HG03439 (cell line): ENCODE measurements around the gene KRT9.

ENCODE experiments used
- ATAC-seq: cut with Tn5 transposase; IDR thresholded peaks from one replicate; pipeline ENCODE4 v1.9.1; 2021; ENCODE audit warnings: mild to moderate bottlenecking, moderate library complexity; ENCODE audit not compliant: unreplicated experiment

KRT9 gene

DNA sequence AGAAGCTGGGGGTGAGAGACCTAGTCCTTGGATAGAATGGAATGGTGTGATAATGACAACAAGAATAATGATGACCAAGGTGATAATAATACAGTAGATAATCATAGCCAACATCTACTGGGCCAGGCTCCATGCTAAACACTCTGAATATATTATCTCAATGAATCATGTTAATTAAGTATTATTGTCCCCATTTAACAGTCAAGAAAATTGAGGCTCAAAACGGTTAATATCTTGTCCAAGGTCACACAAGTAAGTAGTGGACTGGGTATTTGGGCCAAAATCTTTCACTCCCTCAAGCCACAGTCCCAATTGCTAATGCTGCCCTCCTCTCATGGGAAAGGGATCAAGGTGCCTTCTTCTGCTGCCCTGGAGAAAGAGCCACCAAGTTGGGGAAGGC lies 39.9 kb downstream of the KRT9 start:
- no peak for ATAC-seq

DNA sequence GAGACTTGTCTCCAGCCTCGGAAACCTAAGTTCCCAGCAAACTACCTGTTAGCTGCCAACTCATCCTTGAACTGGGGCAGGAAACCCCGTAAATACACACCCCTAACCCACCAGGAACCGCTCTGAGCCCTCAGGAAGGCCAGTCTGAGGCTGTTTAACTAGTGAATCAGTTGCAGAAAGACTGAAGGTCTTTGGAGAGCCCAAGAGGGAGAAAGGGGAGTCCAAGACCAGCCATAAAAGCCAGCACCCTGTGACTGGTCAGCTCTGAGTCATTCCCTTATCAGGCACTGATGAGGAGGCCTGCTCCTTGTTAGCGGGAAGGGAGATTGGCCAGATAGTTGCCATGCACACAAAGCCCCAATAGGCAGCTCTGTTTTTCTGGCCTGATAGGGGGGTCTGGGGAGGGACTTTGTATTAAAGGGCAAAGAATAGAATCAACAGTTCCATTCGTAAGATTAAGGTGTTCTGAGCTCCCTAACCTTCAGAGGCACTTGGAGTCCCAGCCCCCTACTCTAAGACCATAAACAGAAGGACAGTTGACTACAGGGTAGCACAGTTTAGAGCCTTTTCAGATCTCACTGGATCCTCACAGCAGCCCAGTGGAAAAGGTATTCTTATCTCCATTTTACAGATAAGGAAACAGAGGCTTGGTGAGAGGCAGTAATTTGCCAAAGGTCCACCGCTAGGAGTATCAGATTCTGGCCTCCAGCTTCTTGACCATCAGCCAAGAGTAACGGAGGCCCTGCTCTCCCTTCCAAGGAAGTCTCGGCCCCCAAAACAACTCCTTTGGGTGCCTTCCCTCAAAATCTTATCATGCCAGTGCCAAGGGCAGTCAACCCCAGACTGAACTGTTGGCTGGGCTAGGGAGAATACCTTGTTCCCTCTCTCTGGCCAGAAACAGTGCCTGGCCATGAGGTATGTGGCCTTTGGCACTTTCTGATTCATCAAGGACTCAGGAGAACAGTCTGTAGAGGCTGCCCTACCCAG lies 41.5 kb downstream of the KRT9 start:
- ATAC-seq: no peak

DNA sequence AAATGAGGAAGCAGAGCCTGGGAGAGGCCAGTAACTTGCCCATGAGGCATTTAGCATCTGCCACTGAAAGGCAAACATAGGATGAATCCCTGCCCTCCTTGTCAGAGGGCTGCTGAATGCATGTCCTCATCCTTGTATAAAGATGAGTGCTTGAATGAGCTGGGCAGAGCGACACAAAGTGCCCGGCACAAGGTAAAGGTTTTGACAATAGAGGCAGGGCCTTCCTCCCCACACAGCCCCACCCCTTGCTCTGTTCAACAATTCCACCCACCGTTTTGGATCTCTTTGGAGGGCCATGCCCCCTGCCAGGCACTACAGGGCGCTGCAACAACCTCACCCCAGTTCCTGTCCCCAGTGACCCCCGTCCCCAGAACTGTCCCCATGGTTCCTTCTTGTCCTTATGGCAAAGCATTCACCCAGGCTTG lies 42.4 kb downstream of the KRT9 start:
- ATAC-seq: no peak

DNA sequence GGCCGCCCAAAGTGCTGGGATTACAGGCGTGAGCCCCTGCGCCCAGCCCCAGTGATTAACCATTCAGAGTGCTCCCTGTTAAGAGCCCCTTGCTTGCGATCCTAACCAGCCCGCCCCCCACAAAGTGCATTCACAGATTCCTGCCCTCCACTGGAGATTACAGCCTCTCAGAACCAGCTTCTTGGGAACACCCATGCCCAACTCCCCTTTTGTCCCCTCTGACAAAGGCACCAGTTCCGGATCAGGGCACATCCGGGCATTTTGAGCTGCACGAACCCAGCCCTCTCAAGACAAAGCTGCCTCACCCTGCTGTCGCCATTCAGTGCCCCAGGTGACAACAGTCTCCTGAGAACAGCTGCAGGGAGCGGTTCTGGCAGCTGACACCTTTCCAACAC lies 42.9 kb downstream of the KRT9 start:
- ATAC-seq: no peak

DNA sequence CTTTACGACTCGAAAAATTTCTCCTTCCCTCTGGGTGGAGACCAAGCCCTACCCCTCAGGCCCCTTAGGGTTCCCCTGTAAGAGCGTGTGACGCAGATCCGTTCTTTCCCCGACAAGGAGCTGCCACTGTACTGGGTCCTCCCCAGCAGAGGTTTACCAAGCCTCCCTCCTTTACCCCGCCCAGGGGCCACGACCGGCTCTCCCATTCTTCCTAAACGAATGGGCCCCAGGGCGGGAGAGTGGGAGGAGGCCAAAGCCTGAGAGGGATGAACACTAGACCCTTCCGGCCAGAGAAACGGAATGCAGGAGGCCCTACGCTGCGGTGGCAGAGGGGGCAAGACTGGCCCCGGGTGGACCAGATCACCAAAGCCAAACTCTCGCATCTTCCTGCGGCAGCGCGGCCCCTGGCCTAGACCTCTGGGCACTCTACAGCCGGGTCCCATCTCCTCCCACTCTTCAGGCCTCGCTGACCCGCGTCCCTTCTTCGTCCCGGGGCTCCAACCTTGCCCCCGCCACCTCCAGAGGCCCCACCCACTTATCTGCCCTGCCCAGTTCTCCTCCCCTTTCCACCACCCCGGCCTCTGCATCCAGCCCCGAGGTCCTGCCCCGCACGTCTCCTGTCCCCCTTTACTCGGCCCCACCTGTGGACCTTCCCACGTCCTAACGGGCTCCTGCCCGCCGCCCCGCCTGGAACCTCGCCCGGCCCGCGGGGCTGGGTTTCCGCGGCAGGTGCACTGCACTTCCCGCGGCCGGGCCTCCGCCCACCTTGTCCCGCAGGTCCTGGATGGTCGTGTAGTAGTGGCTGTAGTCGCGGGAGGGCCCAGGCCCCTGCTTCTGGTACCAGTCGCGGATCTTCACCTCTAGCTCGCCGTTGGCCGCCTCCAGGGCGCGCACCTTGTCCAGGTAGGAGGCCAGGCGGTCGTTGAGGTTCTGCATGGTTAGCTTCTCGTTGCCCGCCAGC lies 44.5 kb downstream of the KRT9 start:
- no peak for ATAC-seq

DNA sequence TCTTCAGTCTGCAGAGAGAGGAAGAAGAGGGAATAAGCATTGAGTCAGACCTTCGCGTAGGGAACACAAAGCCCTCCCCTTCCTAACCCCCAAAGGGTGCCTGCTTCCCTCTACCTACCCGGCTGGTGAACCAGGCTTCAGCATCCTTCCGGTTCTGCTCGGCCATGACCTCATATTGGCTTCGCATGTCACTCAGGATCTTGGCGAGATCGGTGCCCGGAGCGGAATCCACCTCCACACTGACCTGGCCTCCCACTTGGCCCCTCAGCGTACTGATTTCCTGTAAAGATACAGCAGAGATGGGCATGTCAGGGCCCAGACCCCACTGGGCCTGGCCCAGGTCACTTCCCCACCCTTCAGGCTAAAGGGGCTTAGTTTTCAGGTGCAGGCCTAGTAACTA lies 47.6 kb downstream of the KRT9 start:
- no peak for ATAC-seq

DNA sequence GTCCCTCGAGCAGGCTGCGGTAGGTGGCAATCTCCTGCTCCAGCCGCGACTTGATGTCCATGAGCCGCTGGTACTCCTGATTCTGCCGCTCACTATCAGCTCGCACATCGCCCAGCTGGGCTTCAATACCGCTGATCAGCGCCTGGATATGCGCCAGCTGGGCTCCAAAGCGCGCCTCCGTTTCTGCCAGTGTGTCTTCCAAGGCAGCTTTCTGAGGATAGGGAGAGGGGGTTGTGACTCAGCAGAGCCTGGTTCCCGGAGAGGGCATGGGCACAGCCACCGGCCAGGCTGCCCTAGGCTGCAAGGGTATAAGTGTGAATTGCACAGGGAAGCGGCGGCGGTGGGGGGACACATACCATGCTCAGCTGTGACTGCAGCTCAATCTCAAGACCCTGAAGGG lies 48.1 kb downstream of the KRT9 start:
- ATAC-seq: no peak

DNA sequence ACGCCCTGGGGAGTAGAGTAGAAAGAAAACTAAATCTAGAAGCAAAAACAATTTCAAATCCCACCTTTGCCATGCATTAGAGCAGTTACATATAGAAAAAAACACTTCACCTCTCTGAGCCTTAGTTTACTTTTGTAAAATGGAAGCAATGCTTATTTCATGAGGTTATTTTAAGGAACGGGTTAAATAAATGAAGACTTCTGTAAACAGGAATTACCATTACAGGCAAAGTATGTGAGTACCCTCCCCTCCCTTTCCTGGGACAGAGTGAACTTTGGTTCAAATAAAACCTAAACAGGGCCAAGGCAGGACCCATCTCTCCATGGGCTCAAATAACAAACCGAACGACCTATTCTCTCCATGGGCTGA lies 48.6 kb downstream of the KRT9 start:
- ATAC-seq: no peak

DNA sequence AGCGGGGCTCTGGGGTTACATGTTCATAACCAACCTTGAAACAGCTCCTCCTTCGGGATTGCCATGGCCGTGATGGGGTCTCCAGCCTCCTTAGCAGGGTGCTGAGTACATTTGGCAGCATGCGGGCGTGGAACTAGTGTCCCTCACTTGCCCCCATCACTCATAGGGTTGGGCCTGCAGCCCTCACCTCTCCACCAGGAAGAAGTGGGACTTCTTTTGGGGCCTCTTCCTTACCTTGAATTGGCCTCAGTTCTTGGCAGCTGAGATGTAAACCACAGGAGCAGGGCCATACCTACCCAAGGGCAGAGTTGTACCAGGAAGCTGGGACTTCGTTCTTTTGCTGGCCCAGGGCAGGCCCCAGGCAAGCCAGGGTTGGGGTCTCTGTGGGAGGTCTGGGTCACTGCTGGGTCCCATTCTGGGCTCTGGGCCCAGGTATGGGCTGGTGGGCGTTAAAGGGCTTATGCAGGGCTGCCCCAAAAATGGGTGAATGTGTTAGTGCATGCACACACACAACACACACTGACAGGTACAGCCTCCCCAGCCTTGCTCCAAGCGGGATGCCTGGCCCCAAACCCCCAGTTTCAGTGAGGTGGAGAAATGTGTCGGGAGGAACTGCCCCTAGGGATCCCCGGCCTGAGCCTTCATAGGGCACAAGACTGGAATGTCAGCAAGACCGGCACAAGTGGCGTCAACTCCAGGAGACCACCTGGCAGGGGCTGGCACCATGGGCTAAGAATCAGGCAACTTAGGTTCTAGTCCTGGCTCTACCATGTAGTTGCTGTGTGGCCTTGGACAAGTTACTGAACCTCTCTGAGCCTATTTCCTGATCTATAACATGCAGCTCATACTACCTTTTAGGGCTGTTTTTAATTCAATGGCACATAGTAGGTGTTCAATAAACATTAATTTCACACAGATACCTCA lies 49.3 kb downstream of the KRT9 start:
- ATAC-seq: no peak

DNA sequence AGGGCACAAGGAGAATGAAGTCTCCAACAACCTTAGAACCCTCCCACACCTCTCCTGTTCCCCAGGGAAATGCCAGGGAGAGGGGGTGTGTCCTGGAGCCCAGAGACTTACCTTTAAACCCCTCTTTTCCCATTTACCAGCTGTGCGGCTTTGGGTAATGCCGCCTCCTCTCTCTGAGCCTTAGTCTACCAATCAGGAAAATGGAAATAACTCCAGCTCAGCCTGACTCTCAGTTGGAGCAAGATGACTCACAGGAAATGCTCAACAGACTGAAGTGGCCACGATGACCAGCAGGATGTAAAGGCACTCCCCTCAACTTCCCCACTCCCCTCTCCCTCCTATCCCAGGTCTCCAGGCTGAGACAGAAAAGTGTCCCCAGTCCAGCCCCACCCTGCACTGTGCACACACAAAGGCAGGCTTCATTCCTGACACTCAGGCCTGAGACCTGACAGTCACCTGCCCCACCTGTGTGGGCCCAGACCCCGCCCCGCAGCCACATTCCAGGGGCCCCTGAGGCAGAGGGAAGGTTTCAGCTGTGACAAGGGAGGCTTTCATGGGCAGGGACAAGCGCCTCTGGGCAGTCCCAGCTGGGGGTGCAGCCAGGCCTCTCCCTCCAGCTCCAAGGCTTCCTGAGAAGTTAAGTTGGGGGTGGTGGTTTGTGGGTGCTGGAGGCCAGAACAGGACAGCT lies 50.1 kb downstream of the KRT9 start:
- ATAC-seq: no peak

DNA sequence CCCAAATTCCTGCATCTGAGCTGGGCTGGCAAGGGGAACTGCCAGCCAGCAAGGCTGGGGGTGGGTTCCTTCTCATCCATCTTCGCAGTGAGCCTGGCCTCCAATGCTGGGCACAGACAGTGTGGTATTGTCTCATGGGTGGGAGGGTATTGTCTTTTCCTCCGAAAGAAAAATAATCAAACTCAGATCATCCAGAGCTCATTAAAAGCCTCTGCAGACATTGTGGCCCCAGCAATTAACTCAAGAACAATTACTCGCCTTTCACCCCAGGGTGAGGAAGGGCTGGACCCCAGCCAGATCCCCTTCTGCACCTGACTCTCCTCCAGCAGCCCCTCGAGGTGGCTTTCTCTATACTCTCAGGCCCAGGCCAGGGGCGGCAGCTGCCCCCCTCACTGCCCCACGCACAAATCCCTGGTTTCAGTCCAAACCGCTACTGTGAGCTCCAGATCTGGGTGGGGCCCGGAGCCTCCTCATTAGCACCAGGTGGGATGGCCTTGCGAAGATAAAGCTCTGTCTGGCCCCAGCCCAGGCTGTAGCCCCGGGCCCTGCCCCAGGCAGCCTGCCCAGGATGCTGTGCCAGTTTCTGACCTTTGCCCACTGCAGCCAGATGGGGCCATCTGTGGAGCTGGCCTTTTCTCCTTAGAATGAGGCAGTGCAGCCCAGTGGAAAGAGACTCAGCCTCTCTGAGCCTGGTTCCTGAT lies 50.9 kb downstream of the KRT9 start:
- ATAC-seq: no peak

DNA sequence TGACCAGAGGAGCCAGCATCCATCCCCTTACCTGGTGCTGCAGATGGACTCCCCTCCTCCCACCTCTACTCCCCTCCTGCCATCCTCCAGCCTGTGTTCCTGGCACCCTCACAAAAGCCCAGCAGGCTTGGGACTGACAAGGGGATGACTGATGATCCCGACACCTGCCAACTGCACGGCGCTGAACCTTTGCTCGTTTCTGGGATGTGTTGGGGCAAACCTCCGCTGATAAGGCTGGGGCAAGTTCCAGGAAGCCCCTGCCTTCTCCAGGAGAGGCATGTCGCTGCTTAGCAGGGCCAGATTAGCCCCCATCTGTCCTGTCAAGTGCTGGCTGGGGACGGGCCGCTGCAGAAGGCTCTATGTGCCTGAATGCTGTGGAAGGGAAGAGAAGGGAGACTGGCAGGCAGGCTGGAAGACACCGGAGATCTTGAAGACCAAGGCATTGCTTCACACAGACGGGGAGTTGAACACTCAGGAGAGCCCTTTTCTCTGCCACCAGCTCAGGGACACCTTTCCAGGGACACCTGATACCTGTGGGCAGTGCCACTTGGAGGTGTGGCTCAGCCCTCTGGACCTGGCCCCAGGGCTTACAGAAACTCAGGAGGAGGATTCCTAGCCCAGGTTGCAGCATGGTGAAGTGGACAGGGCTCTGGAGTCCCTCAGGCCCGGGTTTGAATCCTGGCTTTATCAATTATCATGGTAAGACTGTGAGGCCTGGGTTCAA lies 52.2 kb downstream of the KRT9 start:
- ATAC-seq: no peak

DNA sequence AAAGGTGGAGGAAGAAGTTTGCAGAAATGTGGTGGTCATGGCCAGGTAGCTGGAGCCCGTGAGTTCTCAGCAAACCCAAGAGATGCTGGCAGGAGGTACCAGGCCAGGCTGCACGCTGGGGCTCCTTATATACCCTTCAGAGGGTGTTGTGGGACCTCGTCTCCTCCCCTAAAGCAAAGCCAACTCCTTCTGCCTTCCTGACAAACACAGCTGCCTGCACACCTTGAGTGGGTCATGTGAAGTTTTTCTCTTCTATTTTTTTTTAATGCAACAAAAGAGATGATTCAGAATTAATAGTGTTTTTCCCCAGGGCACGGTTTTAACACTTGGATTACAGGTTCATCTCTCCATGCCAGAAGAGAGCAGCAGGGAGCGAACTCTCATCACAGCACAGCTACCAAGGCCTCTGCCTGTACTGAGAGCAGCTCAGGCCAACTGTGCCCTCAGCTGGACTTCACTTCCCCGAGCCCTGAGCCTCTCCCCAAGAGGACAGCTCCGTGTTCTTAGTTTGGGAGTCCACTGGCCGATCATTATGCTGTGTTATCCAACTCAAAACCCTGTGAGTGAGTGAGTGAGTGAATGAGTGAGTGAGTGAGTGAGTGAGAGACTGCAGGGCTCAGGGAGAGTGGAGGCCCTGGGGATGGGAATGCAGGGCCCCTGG lies 52.9 kb downstream of the KRT9 start, which contains the start of gene KRT15:
TSS of gene KRT15 (minus strand) at position 102 of the 661 bp plus-strand sequence. CDS start at position 39, 63 bp downstream.
- no peak for ATAC-seq

DNA sequence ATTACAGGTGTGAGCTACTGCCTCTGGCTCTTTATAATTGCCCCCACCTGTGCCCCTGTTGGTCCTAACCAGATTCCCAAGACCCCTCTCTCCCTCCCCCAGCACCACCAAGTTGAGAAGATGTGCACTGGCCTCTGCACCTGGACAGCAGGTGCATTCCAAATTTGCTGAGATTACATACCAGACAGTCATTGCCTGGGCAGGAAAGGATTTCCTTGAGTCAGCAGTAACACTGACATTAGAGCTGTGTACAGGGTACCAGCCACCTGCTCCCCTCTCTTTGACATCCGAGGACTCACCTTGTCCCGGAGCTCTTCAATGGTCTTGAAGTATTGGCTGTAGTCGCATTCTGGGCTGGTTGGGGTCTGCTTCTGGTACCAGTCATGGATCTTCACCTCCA lies 53.8 kb downstream of the KRT9 start:
- no peak for ATAC-seq

DNA sequence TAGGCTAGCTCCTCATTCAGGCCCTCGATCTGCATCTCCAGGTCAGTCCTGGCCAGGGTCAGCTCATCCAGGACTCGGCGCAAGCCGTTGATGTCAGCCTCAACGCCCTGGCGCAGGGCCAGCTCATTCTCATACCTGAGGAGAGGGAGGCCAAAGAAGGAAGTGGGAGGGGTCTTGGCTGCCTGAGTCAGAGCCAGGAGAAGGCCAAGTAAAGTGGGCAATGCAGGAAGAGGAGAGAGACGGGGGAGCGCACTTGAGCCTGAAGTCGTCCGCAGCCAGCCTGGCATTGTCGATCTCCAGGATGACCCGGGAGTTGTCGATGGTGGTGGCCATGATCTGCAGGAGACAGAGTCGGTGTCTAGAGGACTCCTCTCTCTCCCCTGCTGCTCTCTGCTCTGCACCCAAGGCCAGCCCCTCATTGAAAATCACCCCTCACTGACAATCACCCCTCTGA lies 55.0 kb downstream of the KRT9 start:
- ATAC-seq: no peak

DNA sequence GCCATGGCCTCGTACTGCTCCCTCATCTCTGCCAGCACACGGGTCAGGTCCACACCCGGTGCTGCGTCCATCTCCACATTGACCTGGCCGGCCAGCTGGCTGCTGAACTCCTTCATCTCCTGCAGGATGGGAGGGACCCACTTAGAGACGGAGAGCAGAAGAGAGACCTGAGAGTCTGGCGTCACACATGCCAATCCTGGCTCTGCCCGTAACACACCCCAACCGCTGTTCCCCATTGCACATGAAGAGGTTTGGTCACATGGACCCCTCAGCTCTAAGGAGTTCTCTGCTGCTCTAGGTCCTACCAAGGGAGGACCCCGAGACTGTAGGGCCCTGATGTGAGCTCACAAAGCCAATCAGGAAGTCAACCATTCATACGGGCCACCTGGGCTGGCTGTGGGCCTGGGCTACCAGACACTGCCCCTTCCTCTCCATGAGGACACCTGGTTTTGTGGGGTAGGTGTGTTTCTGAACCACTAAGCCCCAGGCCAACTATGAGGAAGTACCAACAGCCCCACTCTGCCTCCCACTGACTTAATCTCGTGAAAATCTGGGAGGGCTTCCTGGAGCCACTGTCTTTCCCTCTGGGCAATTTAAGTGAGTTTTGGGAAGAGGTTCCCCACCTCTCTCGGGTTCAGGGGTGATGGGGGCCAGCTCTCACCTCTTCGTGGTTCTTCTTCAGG lies 55.6 kb downstream of the KRT9 start:
- no peak for ATAC-seq
